DND-41 (cell line): Measurements from ENCODE around the gene DOK4.

Source experiments
- ATAC-seq: fragments of 200-7000 bp; cut with Tn5 transposase; 3 replicates; pipeline ENCODE4 v1.9.1; 2021; ENCODE audit warnings: low read depth; ENCODE audit not compliant: insufficient read depth
- DNase-seq: peaks from one replicate; pipeline ENCODE4 v3.0.0-alpha.2; 2020
- H2AFZ ChIP-seq: 2 replicates; pipeline ENCODE4 v1.6.0; 2012; ENCODE audit warnings: low read depth, low read length
- H3K27ac ChIP-seq: 2 replicates; pipeline ENCODE4 v1.5.1; 2012; ENCODE audit warnings: low read length, inconsistent platforms
- H3K27me3 ChIP-seq: fragments of 200-600 bp; sonication (generic); 2 replicates; pipeline ENCODE4 v1.6.0; 2012; ENCODE audit warnings: low read length, mild to moderate bottlenecking, inconsistent platforms; ENCODE audit not compliant: insufficient read depth, poor library complexity
- H3K36me3 ChIP-seq: 2 replicates; pipeline ENCODE4 v1.5.1; 2012; ENCODE audit warnings: low read length, inconsistent platforms; ENCODE audit not compliant: insufficient read depth
- H3K4me1 ChIP-seq: 2 replicates; pipeline ENCODE4 v1.5.1; 2012; ENCODE audit warnings: mild to moderate bottlenecking, low read length; ENCODE audit not compliant: insufficient read depth
- H3K4me2 ChIP-seq: 2 replicates; pipeline ENCODE4 v1.6.0; 2012; ENCODE audit warnings: mild to moderate bottlenecking, moderate library complexity, low read length, inconsistent platforms; ENCODE audit not compliant: insufficient read depth
- H3K4me3 ChIP-seq, 2 experiments: fragments of 200-600 bp in 1 of 2; shearing (Covaris generic) in 1 of 2; 2 replicates each; pipeline ENCODE4 v1.5.1; 2012 to 2016; ENCODE audit warnings: inconsistent platforms in 2 of 2, low read length in 2 of 2, mild to moderate bottlenecking in 2 of 2, low read depth in 1 of 2, moderate library complexity in 1 of 2
- H3K79me2 ChIP-seq: 2 replicates; pipeline ENCODE4 v1.6.0; 2012; ENCODE audit warnings: low read length, inconsistent platforms; ENCODE audit not compliant: insufficient read depth
- H3K9ac ChIP-seq: 2 replicates; pipeline ENCODE4 v1.6.0; 2012; ENCODE audit warnings: low read depth, mild to moderate bottlenecking, inconsistent platforms, low read length, moderate library complexity
- H3K9me3 ChIP-seq: 2 replicates; pipeline ENCODE4 v1.5.1; 2012; ENCODE audit warnings: low read length, moderate library complexity, mild to moderate bottlenecking, inconsistent platforms; ENCODE audit not compliant: insufficient read depth, severe bottlenecking
- H4K20me1 ChIP-seq: 2 replicates; pipeline ENCODE4 v1.6.0; 2012; ENCODE audit warnings: low read length; ENCODE audit not compliant: insufficient read depth
- CTCF ChIP-seq: IDR thresholded peaks from 2 replicates; pipeline ENCODE4 v1.5.1; 2012; ENCODE audit warnings: borderline replicate concordance, low read length, moderate library complexity, mild to moderate bottlenecking; ENCODE audit not compliant: poor library complexity, severe bottlenecking; ENCODE audit errors: extremely low read depth
- EZH2 ChIP-seq: IDR thresholded peaks from 3 replicates; pipeline ENCODE4 v1.6.1; 2012; ENCODE audit warnings: borderline replicate concordance, low read depth, mild to moderate bottlenecking, moderate library complexity, low read length, inconsistent platforms; ENCODE audit not compliant: severe bottlenecking

DOK4 gene

DNA sequence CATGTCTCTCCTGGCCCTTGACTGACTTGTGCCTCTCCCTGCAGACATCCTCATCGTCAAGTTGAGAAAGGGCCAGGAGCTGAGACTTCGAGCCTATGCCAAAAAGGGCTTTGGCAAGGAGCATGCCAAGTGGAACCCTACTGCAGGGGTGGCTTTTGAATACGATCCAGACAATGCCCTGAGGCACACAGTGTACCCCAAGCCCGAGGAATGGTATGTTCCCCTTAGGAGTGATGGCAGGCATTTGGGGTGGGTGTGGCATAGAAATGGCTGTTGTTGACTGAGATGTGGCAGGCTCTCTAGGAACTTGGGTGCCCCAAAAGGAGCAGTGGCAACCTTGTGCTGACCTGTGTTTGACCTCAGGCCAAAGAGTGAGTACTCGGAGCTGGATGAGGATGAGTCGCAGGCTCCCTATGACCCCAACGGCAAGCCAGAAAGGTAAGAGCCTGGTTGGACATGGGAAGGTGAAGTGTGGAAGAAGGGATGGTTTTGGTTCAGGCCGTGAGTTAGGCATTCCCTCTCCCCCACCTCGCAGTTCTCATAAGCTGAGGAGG lies 16.3 kb downstream of the DOK4 start:
- DNase-seq (no peak), ATAC-seq (no peak)
- Histone ChIP-seq H4K20me1 (peaks cover 6% of the 10 kb centered on the region), H3K79me2 (peaks cover 6% of the 10 kb centered on the region; the same call in 1 of the 2 replicates), H3K4me2 (no peak overlapping the region), H3K9ac (no peak overlapping the region), H3K27me3 (no peaks in the 10 kb centered on the region), H3K4me1 (peaks cover 2% of the 10 kb centered on the region), H3K27ac (no peak overlapping the region), H3K36me3 (peaks cover 80% of the 10 kb centered on the region), H3K9me3 (no peaks in the 10 kb centered on the region), H3K4me3 (no peak overlapping the region), H2AFZ (no peak overlapping the region)
- TF ChIP-seq CTCF = no peak
- no peak for TF ChIP-seq EZH2

DNA sequence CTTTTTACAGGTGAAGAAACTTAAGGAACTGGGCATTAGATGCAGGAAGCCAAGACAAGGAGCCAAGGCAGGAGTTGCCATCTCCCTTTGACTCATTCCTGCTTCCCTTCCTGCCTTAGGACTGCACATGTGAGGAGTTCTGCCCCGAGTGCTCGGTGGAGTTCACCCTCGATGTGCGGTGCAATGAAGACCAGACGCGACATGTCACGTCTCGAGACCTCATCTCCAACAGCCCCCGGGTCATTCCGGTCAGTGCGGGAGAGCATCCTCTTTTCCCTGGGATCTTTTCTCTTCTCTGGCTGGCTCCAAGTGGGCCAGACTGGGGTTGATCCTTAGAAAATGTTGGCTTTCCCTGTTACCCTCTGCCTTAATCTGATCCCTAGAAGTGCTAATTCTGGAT lies 17.2 kb downstream of the DOK4 start:
- Histone ChIP-seq H3K9me3 (no peaks in the 10 kb centered on the region), H3K4me3 (no peak overlapping the region), H3K79me2 (peaks cover 14% of the 10 kb centered on the region), H3K4me1 (peaks cover 10% of the 10 kb centered on the region), H3K4me2 (no peak overlapping the region), H4K20me1 (peaks cover 6% of the 10 kb centered on the region), H3K9ac (no peak overlapping the region), H3K27me3 (no peaks in the 10 kb centered on the region), H3K36me3 (peaks cover 88% of the 10 kb centered on the region), H3K27ac (no peak overlapping the region), H2AFZ (no peak overlapping the region)
- no peak for TF ChIP-seq CTCF
- no peak for TF ChIP-seq EZH2
- ATAC-seq = no peak
- DNase-seq = no peak

DNA sequence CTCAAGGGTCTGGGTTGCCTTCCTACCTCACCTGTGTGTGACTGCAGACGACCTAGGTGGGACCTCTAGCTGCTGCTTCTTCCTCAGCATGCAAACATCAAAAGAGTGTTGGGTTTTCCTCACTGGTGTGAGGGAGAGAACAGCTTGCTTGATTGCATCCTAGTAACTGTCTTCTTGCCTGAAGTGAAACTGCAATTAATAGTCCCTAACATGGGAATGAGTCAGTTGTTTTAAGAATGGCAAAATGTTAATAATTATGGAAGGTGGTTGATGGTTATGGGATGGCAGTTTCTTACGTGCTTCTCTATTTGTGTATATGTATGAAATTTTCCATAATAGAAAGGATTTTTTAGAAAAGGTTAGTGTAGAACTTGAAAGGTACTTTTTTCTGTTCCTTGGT lies 17.9 kb downstream of the DOK4 start:
- Histone ChIP-seq H3K36me3 (peaks cover 93% of the 10 kb centered on the region), H3K27ac (no peak overlapping the region), H3K27me3 (no peaks in the 10 kb centered on the region), H2AFZ (no peak overlapping the region), H3K9ac (no peak overlapping the region), H4K20me1 (peaks cover 6% of the 10 kb centered on the region), H3K4me3 (no peak overlapping the region), H3K4me2 (no peak overlapping the region), H3K9me3 (no peaks in the 10 kb centered on the region), H3K79me2 (peaks cover 21% of the 10 kb centered on the region), H3K4me1 (peaks cover 17% of the 10 kb centered on the region)
- ATAC-seq (no peak), DNase-seq (no peak)
- no peak for TF ChIP-seq EZH2
- TF ChIP-seq CTCF = no peak
